HepG2 (cell line): ENCODE data around the gene CDK3.

Source experiments
- CBFB ChIP-seq: sonication (generic); formaldehyde crosslinking; IDR thresholded peaks from 2 replicates; pipeline ENCODE4 v1.4.0; 2020; ENCODE audit warnings: missing genetic modification reagents
- EZH2 ChIP-seq: conservative IDR thresholded peaks from 2 replicates; pipeline ENCODE4 v1.6.1; 2012; ENCODE audit warnings: mild to moderate bottlenecking, low read depth, low read length, moderate library complexity
- FOXP1 ChIP-seq, 2 experiments: fragments of 450-650 bp in 1 of 2; IDR thresholded peaks; 2 replicates each; pipeline ENCODE4 v1.6.1; 2017 to 2018; ENCODE audit warnings: antibody characterized with exemption in 1 of 2
- HDAC2 ChIP-seq: sonication (generic); formaldehyde crosslinking; IDR thresholded peaks from 2 replicates; pipeline ENCODE4 v1.4.0; 2020; ENCODE audit warnings: missing genetic modification reagents
- HMGA1 ChIP-seq: sonication (generic); formaldehyde crosslinking; conservative IDR thresholded peaks from 2 replicates; pipeline ENCODE4 v1.4.0; 2020; ENCODE audit warnings: missing genetic modification reagents
- HNRNPK ChIP-seq: fragments of 200-400 bp; formaldehyde crosslinking; IDR thresholded peaks from 2 replicates; pipeline ENCODE4 v1.6.1; 2018; ENCODE audit warnings: low read length, low read depth, moderate library complexity, mild to moderate bottlenecking; ENCODE audit not compliant: poor library complexity, severe bottlenecking
- NBN ChIP-seq: fragments of 450-650 bp; conservative IDR thresholded peaks from 2 replicates; pipeline ENCODE4 v1.6.1; 2017
- NFYB ChIP-seq: sonication (generic); formaldehyde crosslinking; IDR thresholded peaks from 2 replicates; pipeline ENCODE4 v1.4.0; 2020; ENCODE audit warnings: missing genetic modification reagents
- RFX5 ChIP-seq: IDR thresholded peaks from 2 replicates; pipeline ENCODE4 v1.6.1; 2011; ENCODE audit warnings: low read depth, low read length, improper control_type of control experiment
- ZNF232 ChIP-seq: sonication (generic); formaldehyde crosslinking; IDR thresholded peaks from 2 replicates; pipeline ENCODE4 v1.4.0; 2020; ENCODE audit warnings: missing genetic modification reagents, borderline replicate concordance
- ZNF7 ChIP-seq: IDR thresholded peaks from 2 replicates; pipeline ENCODE4 v1.6.1; 2016; ENCODE audit warnings: missing biosample characterization, missing genetic modification reagents
- ZNF720 ChIP-seq: sonication (generic); formaldehyde crosslinking; IDR thresholded peaks from 2 replicates; pipeline ENCODE4 v1.4.0; 2020; ENCODE audit warnings: missing genetic modification reagents
- TF ChIP-seq, protein P1 (sequence below): sonication (generic); formaldehyde crosslinking; IDR thresholded peaks from 2 replicates; pipeline ENCODE4 v1.5.0; 2020; ENCODE audit warnings: mild to moderate bottlenecking, missing genetic modification reagents, moderate library complexity
- TF ChIP-seq, protein P2 (sequence below): sonication (generic); formaldehyde crosslinking; conservative IDR thresholded peaks from 2 replicates; pipeline ENCODE4 v1.5.0; 2020; ENCODE audit warnings: missing genetic modification reagents

DNA sequence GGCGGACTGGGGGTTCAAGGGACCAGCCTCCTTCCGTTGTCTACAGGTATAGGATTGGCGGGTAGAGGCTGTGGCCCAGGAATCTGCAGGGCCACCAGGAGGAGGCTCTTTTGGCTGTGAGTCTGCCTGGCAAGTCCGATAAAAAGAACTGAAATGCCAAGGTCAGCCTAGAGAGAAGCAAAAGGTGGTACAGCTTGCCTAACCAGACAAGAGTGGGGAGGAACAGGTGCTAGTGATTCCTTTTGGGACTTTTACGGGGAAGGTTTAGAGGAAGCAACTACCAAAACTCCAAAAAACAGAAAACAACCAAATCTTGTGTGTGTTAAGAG, 32.1 kb downstream of the CDK3 start:
- TF ChIP-seq, protein P1, sequence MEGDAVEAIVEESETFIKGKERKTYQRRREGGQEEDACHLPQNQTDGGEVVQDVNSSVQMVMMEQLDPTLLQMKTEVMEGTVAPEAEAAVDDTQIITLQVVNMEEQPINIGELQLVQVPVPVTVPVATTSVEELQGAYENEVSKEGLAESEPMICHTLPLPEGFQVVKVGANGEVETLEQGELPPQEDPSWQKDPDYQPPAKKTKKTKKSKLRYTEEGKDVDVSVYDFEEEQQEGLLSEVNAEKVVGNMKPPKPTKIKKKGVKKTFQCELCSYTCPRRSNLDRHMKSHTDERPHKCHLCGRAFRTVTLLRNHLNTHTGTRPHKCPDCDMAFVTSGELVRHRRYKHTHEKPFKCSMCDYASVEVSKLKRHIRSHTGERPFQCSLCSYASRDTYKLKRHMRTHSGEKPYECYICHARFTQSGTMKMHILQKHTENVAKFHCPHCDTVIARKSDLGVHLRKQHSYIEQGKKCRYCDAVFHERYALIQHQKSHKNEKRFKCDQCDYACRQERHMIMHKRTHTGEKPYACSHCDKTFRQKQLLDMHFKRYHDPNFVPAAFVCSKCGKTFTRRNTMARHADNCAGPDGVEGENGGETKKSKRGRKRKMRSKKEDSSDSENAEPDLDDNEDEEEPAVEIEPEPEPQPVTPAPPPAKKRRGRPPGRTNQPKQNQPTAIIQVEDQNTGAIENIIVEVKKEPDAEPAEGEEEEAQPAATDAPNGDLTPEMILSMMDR (CRISPR knock-in tag), result peak; percentile 4; the same call in 1 of the 2 replicates
- TF ChIP-seq FOXP1 (IDR thresholded peaks at IDR 0.05) (no peak), FOXP1 (CRISPR knock-in tag; IDR thresholded peaks at IDR 0.05) (no peak), ZNF720 (CRISPR knock-in tag) (no peak), ZNF232 (CRISPR knock-in tag) (0 out of 2 replicates have a peak, but pooled peaks have one; percentile 16), HMGA1 (no peak), ZNF7 (CRISPR knock-in tag) (no peak), HDAC2 (CRISPR knock-in tag) (no peak), NFYB (CRISPR knock-in tag) (no peak), EZH2 (no peak), HNRNPK (no peak), NBN (no peak), RFX5 (no peak), CBFB (CRISPR knock-in tag) (no peak)
- TF ChIP-seq, protein P2, sequence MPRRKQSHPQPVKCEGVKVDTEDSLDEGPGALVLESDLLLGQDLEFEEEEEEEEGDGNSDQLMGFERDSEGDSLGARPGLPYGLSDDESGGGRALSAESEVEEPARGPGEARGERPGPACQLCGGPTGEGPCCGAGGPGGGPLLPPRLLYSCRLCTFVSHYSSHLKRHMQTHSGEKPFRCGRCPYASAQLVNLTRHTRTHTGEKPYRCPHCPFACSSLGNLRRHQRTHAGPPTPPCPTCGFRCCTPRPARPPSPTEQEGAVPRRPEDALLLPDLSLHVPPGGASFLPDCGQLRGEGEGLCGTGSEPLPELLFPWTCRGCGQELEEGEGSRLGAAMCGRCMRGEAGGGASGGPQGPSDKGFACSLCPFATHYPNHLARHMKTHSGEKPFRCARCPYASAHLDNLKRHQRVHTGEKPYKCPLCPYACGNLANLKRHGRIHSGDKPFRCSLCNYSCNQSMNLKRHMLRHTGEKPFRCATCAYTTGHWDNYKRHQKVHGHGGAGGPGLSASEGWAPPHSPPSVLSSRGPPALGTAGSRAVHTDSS (CRISPR knock-in tag), result no peak
